IMR-90 (cell line): Measurements from ENCODE around the gene JCAD. TPM values are rescaled to one million over a fixed set of nuclear protein-coding genes. Genes with fewer than 3 reads are reported as not detected.

Experiments used
- ATAC-seq: fragments of 200-7000 bp; cut with Tn5 transposase; 2 replicates; pipeline ENCODE4 v1.9.1; 2020; ENCODE audit warnings: low read depth, mild to moderate bottlenecking, moderate library complexity
- BruUV-seq: library from RNA; stranded (reverse); fragments of 400-500 nt; replicated peaks from 2 replicates; lab custom pipeline; 2021; lab: Mats Ljungman, UMichigan
- CTCF ChIA-PET: fragments of 300-600 bp; formaldehyde crosslinking; extraction: SDS; loops from one replicate; lab custom pipeline; 2021; ENCODE audit warnings: antibody characterized with exemption; lab: Yijun Ruan, JAX
- POLR2A ChIA-PET: fragments of 300-600 bp; sonication (Branson Sonifier 250); formaldehyde crosslinking; loops from one replicate; lab custom pipeline; 2022; ENCODE audit warnings: antibody characterized with exemption; ENCODE audit not compliant: unreplicated experiment; lab: Charles Lee
- DNase-seq: peaks from one replicate; pipeline ENCODE4 v3.0.0; 2013
- H2AFZ ChIP-seq: replicated peaks from 2 replicates; pipeline ENCODE3; 2013; ENCODE audit warnings: low read length, mild to moderate bottlenecking; ENCODE audit not compliant: poor library complexity
- H2AK5ac ChIP-seq: 2 replicates; pipeline ENCODE4 v1.6.1; 2013; ENCODE audit warnings: low read depth, low read length, inconsistent platforms
- H2AK9ac ChIP-seq: replicated peaks from 2 replicates; pipeline ENCODE3; 2013; ENCODE audit warnings: mild to moderate bottlenecking, low read depth, low read length, moderate library complexity; ENCODE audit not compliant: poor library complexity
- H2BK120ac ChIP-seq: 2 replicates; pipeline ENCODE4 v1.6.1; 2013; ENCODE audit warnings: low read depth, low read length, inconsistent platforms
- H2BK15ac ChIP-seq: 3 replicates; pipeline ENCODE4 v1.6.1; 2013; ENCODE audit warnings: low read depth, low read length, inconsistent platforms
- H2BK20ac ChIP-seq: 2 replicates; pipeline ENCODE4 v1.6.1; 2013; ENCODE audit warnings: low read depth, mild to moderate bottlenecking, inconsistent platforms, low read length, moderate library complexity
- H2BK5ac ChIP-seq: 2 replicates; pipeline ENCODE4 v1.6.1; 2013; ENCODE audit warnings: mild to moderate bottlenecking, low read depth, low read length, inconsistent platforms; ENCODE audit not compliant: poor library complexity, severe bottlenecking
- H3K14ac ChIP-seq: replicated peaks from 2 replicates; pipeline ENCODE4 v1.6.1; 2013; ENCODE audit warnings: low read depth, low read length, inconsistent platforms
- H3K18ac ChIP-seq: 2 replicates; pipeline ENCODE4 v1.6.1; 2013; ENCODE audit warnings: low read depth, low read length, control low read depth
- H3K23ac ChIP-seq: 2 replicates; pipeline ENCODE4 v1.6.1; 2013; ENCODE audit warnings: low read depth, low read length, inconsistent platforms
- H3K27ac ChIP-seq: 2 replicates; pipeline ENCODE4 v1.5.1; 2013; ENCODE audit warnings: mild to moderate bottlenecking, control low read depth, low read length; ENCODE audit not compliant: insufficient read depth
- H3K27me3 ChIP-seq: 2 replicates; pipeline ENCODE4 v1.6.1; 2013; ENCODE audit warnings: low read length; ENCODE audit not compliant: control insufficient read depth, insufficient read depth
- H3K36me3 ChIP-seq: 2 replicates; pipeline ENCODE4 v1.6.1; 2013; ENCODE audit warnings: low read length, mixed read lengths; ENCODE audit not compliant: control insufficient read depth, insufficient read depth
- H3K4ac ChIP-seq: 2 replicates; pipeline ENCODE4 v1.6.1; 2013; ENCODE audit warnings: low read depth, low read length, inconsistent platforms
- H3K4me1 ChIP-seq: 2 replicates; pipeline ENCODE4 v1.6.1; 2013; ENCODE audit warnings: low read length, mixed read lengths; ENCODE audit not compliant: control insufficient read depth, insufficient read depth
- H3K4me2 ChIP-seq: 2 replicates; pipeline ENCODE4 v1.6.1; 2013; ENCODE audit warnings: low read depth, mild to moderate bottlenecking, control low read depth, low read length, moderate library complexity
- H3K4me3 ChIP-seq: 2 replicates; pipeline ENCODE4 v1.5.1; 2013; ENCODE audit warnings: low read depth, mild to moderate bottlenecking, control low read depth, low read length, moderate library complexity; ENCODE audit not compliant: insufficient read depth
- H3K56ac ChIP-seq: 2 replicates; pipeline ENCODE4 v1.6.1; 2013; ENCODE audit warnings: low read length, inconsistent platforms; ENCODE audit not compliant: insufficient read depth; ENCODE audit errors: extremely low read depth
- H3K79me1 ChIP-seq, 2 experiments: 2 replicates each; pipeline ENCODE4 v1.6.1; 2013; ENCODE audit warnings: low read length in 2 of 2, inconsistent platforms in 1 of 2, low read depth in 1 of 2
- H3K9ac ChIP-seq: 2 replicates; pipeline ENCODE4 v1.6.1; 2013; ENCODE audit warnings: low read depth, low read length, control low read depth
- H3K9me1 ChIP-seq: 2 replicates; pipeline ENCODE4 v1.6.1; 2013; ENCODE audit warnings: low read length, inconsistent platforms; ENCODE audit not compliant: insufficient read depth
- H3K9me3 ChIP-seq: 2 replicates; pipeline ENCODE4 v1.6.1; 2013; ENCODE audit warnings: low read length; ENCODE audit not compliant: control insufficient read depth, insufficient read depth
- H4K20me1 ChIP-seq: 2 replicates; pipeline ENCODE4 v1.6.1; 2013; ENCODE audit warnings: low read length, inconsistent platforms; ENCODE audit not compliant: insufficient read depth
- H4K5ac ChIP-seq: 2 replicates; pipeline ENCODE4 v1.6.1; 2013; ENCODE audit warnings: mild to moderate bottlenecking, low read depth, low read length, control low read depth
- H4K8ac ChIP-seq, 2 experiments: 2 replicates each; pipeline ENCODE4 v1.6.1; 2013; ENCODE audit warnings: low read depth in 2 of 2, low read length in 2 of 2, control low read depth in 1 of 2, inconsistent platforms in 1 of 2
- H4K91ac ChIP-seq: 2 replicates; pipeline ENCODE4 v1.6.1; 2013; ENCODE audit warnings: low read depth, low read length, inconsistent platforms; ENCODE audit not compliant: insufficient read depth
- BHLHE40 ChIP-seq: fragments of 150-350 bp; IDR thresholded peaks from 2 replicates; pipeline ENCODE4 v1.6.1; 2016; ENCODE audit warnings: mild to moderate bottlenecking, low read depth, low read length
- CEBPB ChIP-seq: IDR thresholded peaks from 2 replicates; pipeline ENCODE4 v1.6.1; 2012; ENCODE audit warnings: low read depth, low read length, improper control_type of control experiment
- CHD1 ChIP-seq: IDR thresholded peaks from 2 replicates; pipeline ENCODE4 v1.6.1; 2012; ENCODE audit warnings: low read depth, low read length, improper control_type of control experiment
- CTCF ChIP-seq: conservative IDR thresholded peaks from 2 replicates; pipeline ENCODE4 v1.5.1; 2012; ENCODE audit warnings: mild to moderate bottlenecking, low read depth, low read length, improper control_type of control experiment
- ELK1 ChIP-seq: fragments of 150-350 bp; IDR thresholded peaks from 2 replicates; pipeline ENCODE4 v1.6.1; 2016; ENCODE audit warnings: low read depth, mild to moderate bottlenecking, low read length, moderate library complexity, borderline replicate concordance
- FOS ChIP-seq: fragments of 150-350 bp; IDR thresholded peaks from 2 replicates; pipeline ENCODE4 v1.6.1; 2016; ENCODE audit warnings: low read depth, low read length
- MAFK ChIP-seq: IDR thresholded peaks from 2 replicates; pipeline ENCODE4 v1.6.1; 2012; ENCODE audit warnings: low read depth, low read length, improper control_type of control experiment
- MAZ ChIP-seq: IDR thresholded peaks from 2 replicates; pipeline ENCODE4 v1.6.1; 2012; ENCODE audit warnings: low read depth, mild to moderate bottlenecking, low read length, improper control_type of control experiment, moderate library complexity, borderline replicate concordance
- MXI1 ChIP-seq: IDR thresholded peaks from 2 replicates; pipeline ENCODE4 v1.6.1; 2012; ENCODE audit warnings: low read depth, mild to moderate bottlenecking, low read length, moderate library complexity, borderline replicate concordance
- NFE2L2 ChIP-seq: fragments of 150-350 bp; IDR thresholded peaks from 2 replicates; pipeline ENCODE4 v1.6.1; 2016; ENCODE audit warnings: low read depth, mild to moderate bottlenecking, low read length
- POLR2A ChIP-seq: IDR thresholded peaks from 2 replicates; pipeline ENCODE4 v1.6.1; 2012; ENCODE audit warnings: mild to moderate bottlenecking, low read depth, low read length
- RAD21 ChIP-seq: IDR thresholded peaks from 2 replicates; pipeline ENCODE4 v1.6.1; 2012; ENCODE audit warnings: low read length, improper control_type of control experiment
- RCOR1 ChIP-seq: IDR thresholded peaks from 2 replicates; pipeline ENCODE4 v1.6.1; 2012; ENCODE audit warnings: mild to moderate bottlenecking, low read length, improper control_type of control experiment; ENCODE audit not compliant: insufficient replicate concordance
- RFX5 ChIP-seq: IDR thresholded peaks from 2 replicates; pipeline ENCODE4 v1.8.0; 2012; ENCODE audit warnings: low read depth, mild to moderate bottlenecking, low read length, moderate library complexity
- SMC3 ChIP-seq: fragments of 150-350 bp; IDR thresholded peaks from 2 replicates; pipeline ENCODE4 v1.6.1; 2016; ENCODE audit warnings: low read depth, mild to moderate bottlenecking, antibody characterized with exemption, low read length, moderate library complexity
- USF2 ChIP-seq: fragments of 150-350 bp; IDR thresholded peaks from 2 replicates; pipeline ENCODE4 v1.6.1; 2017; ENCODE audit warnings: mild to moderate bottlenecking, antibody characterized with exemption, low read length, low read depth
- WGBS, 2 experiments: methylation state at CpG; one replicate each; pipeline versions ENCODE4 v1.1.5 to v1.1.7; 2013; ENCODE audit warnings: missing lambda C conversion rate in 2 of 2; ENCODE audit not compliant: insufficient read length in 1 of 2; ENCODE audit errors: extremely low coverage in 2 of 2; 5-methylcytosine and 5-hydroxymethylcytosine counted together
- dilution Hi-C: fragments of 300-500 bp; cut with HindIII; formaldehyde crosslinking; loops from one replicate; pipeline ENCODE4 v1.14.3; 2018; ENCODE audit warnings: low sequenced_read_pairs; ENCODE audit not compliant: unreplicated experiment
- in situ Hi-C: fragments of 300-500 bp; cut with MboI; formaldehyde crosslinking; loops from 3 replicates; pipeline ENCODE4 v1.14.3; 2019; ENCODE audit warnings: low sequenced_read_pairs, inconsistent platforms, mixed read lengths
- intact Hi-C: fragments of 100-400 bp; cut with micrococcal nuclease; formaldehyde crosslinking; loops from 2 replicates; pipeline ENCODE4 v1.10.0; 2022
- polyA plus RNA-seq, 3 experiments: library from polyadenylated mRNA; depleted of rRNA; stranded (reverse); fragments of >200 nt; gene quantifications; 2 replicates each; pipeline ENCODE4 v1.2.3, GENCODE V29; 2012; ENCODE audit warnings: low replicate concordance in 1 of 3
- total RNA-seq: library from RNA; depleted of rRNA; stranded (reverse); fragments of >200 nt; gene quantifications from 2 replicates; pipeline ENCODE4 v1.2.3, GENCODE V29; 2012

JCAD gene
- total and polyA plus RNA-seq, 2 of the 4 experiments (the other 2 are of a cell fraction) = 15.9 to 16.8 TPM

GRCh38 chr10:30006410-30006809, 53.0 kb downstream of the JCAD start:
- Histone ChIP-seq H3K9me3 (no peaks in the 10 kb centered on the region), H3K4me2 (no peak overlapping the region), H3K9ac (no peak overlapping the region), H3K27me3 (no peaks in the 10 kb centered on the region), H3K56ac (no peak overlapping the region), H2BK20ac (no peak overlapping the region), H2AFZ (no peak overlapping the region), H2AK5ac (no peak overlapping the region; the same call in 1 of the 2 replicates), H2BK5ac (no peak overlapping the region), H2BK15ac (no peak overlapping the region), H2BK120ac (no peak overlapping the region), H2AK9ac (no peak overlapping the region), H4K8ac (no peak overlapping the region), H3K4me3 (no peak overlapping the region), H4K91ac (no peak overlapping the region), H3K4me1 (peaks cover 15% of the 10 kb centered on the region), H3K18ac (no peak overlapping the region), H3K4ac (no peak overlapping the region), H4K5ac (no peak overlapping the region), H3K23ac (no peak overlapping the region), H3K14ac (no peak overlapping the region), H3K27ac (no peak overlapping the region), H4K20me1 (no peaks in the 10 kb centered on the region), H3K79me1 (no peaks in the 10 kb centered on the region), H3K9me1 (peaks cover 13% of the 10 kb centered on the region), H3K36me3 (no peaks in the 10 kb centered on the region)
- no peak for DNase-seq
- WGBS, 2 experiments = 92% methylated on average over 2 of the region's 8 CpGs; no CpG with 5 or more reads in 1 of the 2 experiments
- in situ Hi-C loops (no loop called here), dilution Hi-C loops (no loop called here), intact Hi-C loops (no loop called here)
- TF ChIP-seq USF2 (no peak), CEBPB (no peak), RAD21 (no peak), MXI1 (no peak), FOS (no peak), CHD1 (no peak), RFX5 (no peak), SMC3 (no peak), BHLHE40 (no peak), ELK1 (no peak), POLR2A (no peak), RCOR1 (no peak), NFE2L2 (no peak), MAFK (no peak), MAZ (no peak), CTCF (no peak)
- POLR2A ChIA-PET = no interaction called here
- BruUV-seq = no TSS peak
- CTCF ChIA-PET = no interaction called here
- no peak for ATAC-seq
